GM23248 (cell line): ENCODE measurements around the gene RPL22.

Experiments
- EZH2 ChIP-seq: fragments of 200-600 bp; sonication (generic); IDR thresholded peaks from 2 replicates; pipeline ENCODE4 v1.6.1; 2018; ENCODE audit warnings: antibody characterized with exemption, mild to moderate bottlenecking; ENCODE audit not compliant: insufficient read depth, poor library complexity, severe bottlenecking
- EZH2phosphoT487 ChIP-seq: fragments of 200-600 bp; sonication (generic); IDR thresholded peaks from 2 replicates; pipeline ENCODE4 v1.6.1; 2018; ENCODE audit warnings: antibody characterized with exemption, moderate library complexity, mild to moderate bottlenecking, low read depth; ENCODE audit not compliant: insufficient read depth

GRCh38 chr1:6177681-6178380 lies 21.6 kb downstream of the RPL22 start:
- no peak for TF ChIP-seq EZH2
- TF ChIP-seq EZH2phosphoT487: no peak
